Small intestine (tissue), 7 donors: Measurements from ENCODE around the gene ZNF76. TPM values are rescaled to one million over a fixed set of nuclear protein-coding genes. Genes with fewer than 3 reads are reported as not detected.

Source experiments
- DNase-seq, 2 donors: peaks; one replicate each; pipeline versions ENCODE4 v3.0.0 to v3.0.0-alpha.2; 2013
- FAIRE-seq: peaks from 2 replicates; lab custom pipeline; 2012; peaks lifted over from hg19 to GRCh38; lab: Jason Lieb, UNC
- H3K27ac ChIP-seq, 3 donors: one replicate each; pipeline ENCODE4 v1.5.1; 2013; ENCODE audit warnings: low read length in 2 of 3, mild to moderate bottlenecking in 2 of 3, control low read depth in 1 of 3, inconsistent platforms in 1 of 3, low read depth in 1 of 3, moderate library complexity in 1 of 3
- H3K27me3 ChIP-seq, 3 donors: one replicate each; pipeline ENCODE4 v1.6.1; 2013; ENCODE audit warnings: low read length in 3 of 3, inconsistent platforms in 1 of 3; ENCODE audit not compliant: control insufficient read depth in 3 of 3, insufficient read depth in 3 of 3
- H3K36me3 ChIP-seq, 3 donors: one replicate each; pipeline ENCODE4 v1.6.1; 2013; ENCODE audit warnings: low read length in 3 of 3, inconsistent platforms in 1 of 3, low read depth in 1 of 3, mild to moderate bottlenecking in 1 of 3, moderate library complexity in 1 of 3; ENCODE audit not compliant: control insufficient read depth in 3 of 3, insufficient read depth in 2 of 3
- H3K4me1 ChIP-seq, 3 donors: one replicate each; pipeline ENCODE4 v1.6.1; 2013; ENCODE audit warnings: low read length in 2 of 3, inconsistent platforms in 1 of 3, low read depth in 1 of 3, mild to moderate bottlenecking in 1 of 3, moderate library complexity in 1 of 3; ENCODE audit not compliant: control insufficient read depth in 3 of 3, insufficient read depth in 2 of 3
- H3K4me3 ChIP-seq, 3 donors: one replicate each; pipeline ENCODE4 v1.5.1; 2013; ENCODE audit warnings: low read length in 3 of 3, control low read depth in 1 of 3, inconsistent platforms in 1 of 3, low read depth in 1 of 3, mild to moderate bottlenecking in 1 of 3, moderate library complexity in 1 of 3
- H3K9me3 ChIP-seq, 2 donors: one replicate each; pipeline ENCODE4 v1.6.1; 2013; ENCODE audit warnings: low read depth in 1 of 2, low read length in 1 of 2; ENCODE audit not compliant: control insufficient read depth in 2 of 2, insufficient read depth in 1 of 2
- WGBS, 3 donors: extraction: QIAGEN DNeasy Blood & Tissue Kit; methylation state at CpG; one replicate each; pipeline ENCODE4 v1.1.7; 2013; 5-methylcytosine and 5-hydroxymethylcytosine counted together
- polyA plus RNA-seq, 4 donors: library from polyadenylated mRNA; stranded (reverse) in 3 of 4; unstranded in 1 of 4; fragments of 200-250 nt in 3 of 4; fragments of 120-200 nt in 1 of 4; gene quantifications; one replicate each; pipeline versions ENCODE4 v1.2.1 to v1.2.3, GENCODE V29; 2013
- donor health status: healthy with polysubstance abuse.
- donor health status: control.
- donor health status: control.
- donor health status: Bipolar disorder and iron deficiency.
- donor health status: healthy.

ZNF76 gene
- polyA plus RNA-seq, 4 donors: 16.2 to 33.9 (median 24.4) TPM

GRCh38 chr6:35295036-35295435, 35.5 kb downstream of the ZNF76 start:
- H3K27ac ChIP-seq: no peak overlapping the region
- no peaks in the 10 kb centered on the region for H3K9me3 ChIP-seq
- peaks cover 3 to 66% (median 15%) of the 10 kb centered on the region in 3 donors for H3K36me3 ChIP-seq
- 92 to 95% (median 93%) methylated on average over 2 of the region's 2 CpGs for WGBS, 3 donors
- H3K4me1 ChIP-seq: peaks cover 0 to 23% (median 0%) of the 10 kb centered on the region in 3 donors
- H3K27me3 ChIP-seq: no peaks in the 10 kb centered on the region
- no peak overlapping the region for H3K4me3 ChIP-seq
- FAIRE-seq (no peak), DNase-seq (no peak)

- H3K27me3 ChIP-seq: no peaks in the 10 kb centered on the region
- H3K27ac ChIP-seq: no peak overlapping the region
- no peak overlapping the region for H3K4me3 ChIP-seq
- H3K9me3 ChIP-seq: no peaks in the 10 kb centered on the region
- H3K4me1 ChIP-seq: peaks cover 0 to 23% (median 0%) of the 10 kb centered on the region in 3 donors
- FAIRE-seq (no peak), DNase-seq (no peak)
- 56 to 60% (median 60%) methylated on average over 3 of the region's 3 CpGs for WGBS, 3 donors
- peaks cover 3 to 59% (median 13%) of the 10 kb centered on the region in 3 donors for H3K36me3 ChIP-seq
Observed at GRCh38 chr6:35295521-35296315, 36.2 kb downstream of the ZNF76 start.

GRCh38 chr6:35296931-35297600, 37.5 kb downstream of the ZNF76 start:
- Histone ChIP-seq H3K27me3 (no peaks in the 10 kb centered on the region), H3K36me3 (peaks cover 0 to 48% (median 7%) of the 10 kb centered on the region in 3 donors), H3K4me3 (no peak overlapping the region), H3K27ac (peak overlapping the region in 1 of 3 donors; percentile 3), H3K4me1 (peaks cover 0 to 23% (median 0%) of the 10 kb centered on the region in 3 donors), H3K9me3 (no peaks in the 10 kb centered on the region)
- DNase-seq: no peak
- WGBS, 3 donors: 54 to 59% (median 56%) methylated on average over 6 of the region's 6 CpGs
- no peak for FAIRE-seq

GRCh38 chr6:35297601-35298481, 38.3 kb downstream of the ZNF76 start, which contains the start of gene DEF6:
Gene DEF6 (plus strand): TSS chr6:35297818. CDS start chr6:35297857, 39 bp downstream.
- Histone ChIP-seq H3K27me3 (no peaks in the 10 kb centered on the region), H3K4me3 (peak within 1 kb of the TSS; percentile 43 to 55 (median 45)), H3K27ac (peak within 1 kb of the TSS; percentile 5 to 79 (median 57)), H3K4me1 (peaks cover 0 to 31% (median 4%) of the 10 kb centered on the region in 3 donors), H3K9me3 (no peaks in the 10 kb centered on the region), H3K36me3 (peaks cover 0 to 40% (median 6%) of the 10 kb centered on the region in 3 donors)
- WGBS, 3 donors: 7 to 16% (median 7%) methylated on average over 33 to 35 of the region's 35 CpGs
- DNase-seq (peak; percentile 87 to 93), FAIRE-seq (no peak)

- peaks cover 0 to 32% (median under 1%) of the 10 kb centered on the region in 3 donors for H3K36me3 ChIP-seq
- WGBS, 3 donors: 74 to 85% (median 82%) methylated on average over 6 of the region's 6 CpGs
- H3K27me3 ChIP-seq: no peaks in the 10 kb centered on the region
- H3K4me1 ChIP-seq: peaks cover 0 to 39% (median 4%) of the 10 kb centered on the region in 3 donors
- DNase-seq: peak in 1 of 2 donors; percentile 15
- no peaks in the 10 kb centered on the region for H3K9me3 ChIP-seq
- peak overlapping the region in 2 of 3 donors; percentile 57 to 79 for H3K27ac ChIP-seq
- no peak for FAIRE-seq
- H3K4me3 ChIP-seq: peak overlapping the region; percentile 43 to 55 (median 45)
Observed at GRCh38 chr6:35298625-35299140, 39.1 kb downstream of the ZNF76 start.

- Histone ChIP-seq H3K27ac (peak overlapping the region in 1 of 3 donors; percentile 57), H3K27me3 (no peaks in the 10 kb centered on the region), H3K4me3 (no peak overlapping the region), H3K9me3 (no peaks in the 10 kb centered on the region), H3K4me1 (peaks cover 0 to 44% (median 8%) of the 10 kb centered on the region in 3 donors), H3K36me3 (peaks cover 0 to 30% (median 0%) of the 10 kb centered on the region in 3 donors)
- 58 to 65% (median 64%) methylated on average over 4 of the region's 4 CpGs for WGBS, 3 donors
- no peak for FAIRE-seq
- DNase-seq: peak; percentile 19 to 37
Observed at GRCh38 chr6:35299674-35300073, 40.1 kb downstream of the ZNF76 start.

- peaks cover 0 to 44% (median 8%) of the 10 kb centered on the region in 3 donors for H3K4me1 ChIP-seq
- H3K27me3 ChIP-seq: no peaks in the 10 kb centered on the region
- DNase-seq: no peak
- no peak overlapping the region for H3K4me3 ChIP-seq
- no peak for FAIRE-seq
- peak overlapping the region in 2 of 3 donors; percentile 17 to 60 for H3K27ac ChIP-seq
- H3K9me3 ChIP-seq: no peaks in the 10 kb centered on the region
- H3K36me3 ChIP-seq: peaks cover 0 to 19% (median 0%) of the 10 kb centered on the region in 3 donors
Observed at GRCh38 chr6:35300848-35301247, 41.3 kb downstream of the ZNF76 start.
